ENCODE measurements around the gene FAM83G. TPM values are rescaled to one million over a fixed set of nuclear protein-coding genes. Genes with fewer than 3 reads are reported as not detected.
"Not testable (repeated sequence)": the region's sequence is repeated elsewhere in the genome, so short reads cannot be mapped to it uniquely, and the experiment has no call there.

The FAM83G gene
- total RNA-seq, 1 experiment from 2014 or later, result 31.4 TPM

- Mint-ChIP-seq H3K27ac (no peak overlapping the region), H3K4me1 (0 out of 2 replicates have a peak, but pooled peaks cover 3% of the 10 kb centered on the region), H3K27me3 (ENCODE audit: low read depth) (no peaks in the 10 kb centered on the region; the same call in 1 of the 2 replicates), H3K9me3 (no peaks in the 10 kb centered on the region), H3K36me3 (no peaks in the 10 kb centered on the region), H3K4me3 (no peak overlapping the region)
- ATAC-seq (peak; percentile 78), DNase-seq (ENCODE audit: low spot score) (peak; percentile 75)
- CTCF ChIA-PET, result no interaction called here
- TF ChIP-seq RELA (CRISPR knock-in tag; IDR thresholded peaks at IDR 0.05; ENCODE audit: borderline replicate concordance) (no peak), ZNF512 (CRISPR knock-in tag; IDR thresholded peaks at IDR 0.05; ENCODE audit: borderline replicate concordance) (no peak), CREM (CRISPR knock-in tag; IDR thresholded peaks at IDR 0.05) (no peak), AR (CRISPR knock-in tag; IDR thresholded peaks at IDR 0.05) (no peak)
- POLR2A ChIA-PET, result interaction anchor here (1.2 kb wide), 1 partner anchor 10 kb away, joined by 3 read pairs; no protein-coding TSS in a partner anchor
Observed at GRCh38 chr17:19021622-19022083, 17.1 kb upstream of the FAM83G start.

GRCh38 chr17:19021011-19021621 is 16.6 kb upstream of the FAM83G start:
- H3K4me1 Mint-ChIP-seq; H3K36me3 Mint-ChIP-seq; ATAC-seq; H3K9me3 Mint-ChIP-seq; H3K4me3 Mint-ChIP-seq; H3K27ac Mint-ChIP-seq; POLR2A ChIA-PET; H3K27me3 Mint-ChIP-seq (ENCODE audit: low read depth); DNase-seq (ENCODE audit: low spot score): not testable (repeated sequence)
- CTCF ChIA-PET, result interaction anchor here (2.9 kb wide), 1 partner anchor 60 kb away, joined by 7 read pairs; no protein-coding TSS in a partner anchor

GRCh38 chr17:19020016-19020415 is 15.5 kb upstream of the FAM83G start:
- no peak for TF ChIP-seq JAZF1 (CRISPR knock-in tag; IDR thresholded peaks at IDR 0.05)
- TF ChIP-seq ZMAT4 (CRISPR knock-in tag; IDR thresholded peaks at IDR 0.05), result no peak
- TF ChIP-seq NR1H2 (CRISPR knock-in tag; IDR thresholded peaks at IDR 0.05), result no peak
- no peak for TF ChIP-seq ATF2 (CRISPR knock-in tag; IDR thresholded peaks at IDR 0.05; ENCODE audit: borderline replicate concordance, low read depth)
- TF ChIP-seq HMGXB4 (CRISPR knock-in tag; IDR thresholded peaks at IDR 0.05), result no peak
- no peak for TF ChIP-seq AR (CRISPR knock-in tag; IDR thresholded peaks at IDR 0.05)
- peak overlapping the region; percentile 63; the same call in 1 of the 2 replicates for H3K27ac Mint-ChIP-seq
- H3K36me3 Mint-ChIP-seq, result no peaks in the 10 kb centered on the region
- ChIA-PET CTCF (interaction anchor here (2.9 kb wide), 1 partner anchor 59 kb away, joined by 7 read pairs; no protein-coding TSS in a partner anchor), POLR2A (no interaction called here)
- no peak for ATAC-seq
- H3K27me3 Mint-ChIP-seq (ENCODE audit: low read depth), result no peaks in the 10 kb centered on the region; the same call in 1 of the 2 replicates
- no peak for DNase-seq (ENCODE audit: low spot score)
- no peak overlapping the region for H3K4me3 Mint-ChIP-seq
- H3K4me1 Mint-ChIP-seq, result 0 out of 2 replicates have a peak, but pooled peaks cover 5% of the 10 kb centered on the region
- H3K9me3 Mint-ChIP-seq, result no peaks in the 10 kb centered on the region
